Right ventricle myocardium superior (tissue), 1 donor: ENCODE data around the gene MLLT10. TPM values are rescaled to one million over a fixed set of nuclear protein-coding genes. Genes with fewer than 3 reads are reported as not detected.
A peak's percentile ranks its signal among the peaks of the same experiment; 100 is the strongest.
"Not testable (repeated sequence)": the region's sequence is repeated elsewhere in the genome, so short reads cannot be mapped to it uniquely, and the experiment has no call there.

Experiments
- ATAC-seq: fragments of 200-7000 bp; cut with Tn5 transposase; one replicate; pipeline ENCODE4 v1.9.1; 2020; ENCODE audit warnings: mild to moderate bottlenecking; ENCODE audit not compliant: poor library complexity
- DNase-seq: peaks from one replicate; pipeline ENCODE4 v3.0.0-alpha.2; 2020
- intact Hi-C: fragments of 100-400 bp; cut with DNase I; formaldehyde crosslinking; loops from one replicate; pipeline ENCODE4 v1.11.2; 2022
- total RNA-seq: library from RNA; stranded (reverse); fragmentation: NEBNext Ultra II Directional; extraction: Animal tissue kit (Norgen Biotek cat#: 25700); gene quantifications from one replicate; pipeline ENCODE4 v1.2.1, GENCODE V29; 2021
- donor health status: DM: no; HTN: yes; CAD: no; lungs with severe emphysema.

Gene MLLT10
- total RNA-seq, 1 donor from 2014 or later: 22.9 TPM

DNA sequence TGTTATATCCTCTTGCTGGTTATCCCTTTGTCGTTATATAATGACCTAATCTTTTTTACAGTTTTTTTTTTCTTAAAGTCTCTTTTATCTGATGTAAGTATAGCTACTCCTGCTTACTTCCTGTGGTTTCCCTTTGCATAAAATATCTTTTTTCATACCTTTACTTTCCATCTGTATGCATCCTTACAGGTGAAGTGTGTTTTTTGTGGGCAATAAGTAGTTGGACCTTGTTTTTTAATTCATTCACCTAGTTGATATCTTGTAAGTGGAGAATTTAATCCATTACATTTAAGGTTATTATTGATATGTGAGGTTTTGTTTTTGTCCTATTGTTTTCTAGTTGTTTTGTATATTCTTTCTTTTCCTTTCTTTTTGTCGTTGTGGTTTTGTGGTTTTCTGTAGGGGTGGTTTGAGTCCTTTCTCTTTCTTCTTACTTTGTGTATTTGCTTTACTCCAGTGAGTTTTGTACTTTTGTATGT, 168.6 kb downstream of the MLLT10 start:
- intact Hi-C loops: no loop called here
- DNase-seq: no peak
- no peak for ATAC-seq

DNA sequence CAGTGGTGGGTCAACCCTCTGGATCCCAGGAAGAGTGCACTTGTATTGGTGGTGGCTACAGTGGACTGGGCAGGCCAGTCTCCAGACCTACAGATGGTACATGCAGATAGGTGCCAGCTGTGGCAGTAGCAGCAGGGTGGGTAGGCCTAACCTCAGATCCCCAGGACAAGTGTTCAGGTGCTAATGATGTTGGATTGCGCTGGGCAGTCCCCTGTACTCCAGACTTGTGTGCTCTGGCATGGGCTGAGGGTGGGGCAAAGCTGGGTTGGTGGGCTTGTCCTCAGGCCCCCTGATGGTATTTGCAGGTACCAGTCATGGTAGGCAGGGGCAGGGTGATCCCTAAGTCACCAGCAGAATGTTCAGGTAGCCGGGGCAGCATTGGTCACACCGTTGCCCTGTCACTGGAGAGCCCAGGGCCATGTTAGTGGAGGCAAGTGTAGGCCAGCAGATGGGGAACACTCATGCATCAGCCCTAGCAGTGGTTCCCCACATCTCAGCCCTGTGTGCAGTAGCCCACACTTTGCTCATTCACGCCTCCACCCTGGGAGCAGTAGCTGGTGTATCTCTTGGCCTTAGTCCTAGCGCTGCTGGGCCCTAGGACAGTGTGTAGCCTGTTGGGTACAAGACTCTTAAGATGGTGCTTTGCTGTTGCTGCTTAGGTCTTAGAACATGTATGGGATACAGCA, 171.3 kb downstream of the MLLT10 start:
- intact Hi-C loops: no loop called here
- no peak for DNase-seq
- ATAC-seq: peak; percentile 32

DNA sequence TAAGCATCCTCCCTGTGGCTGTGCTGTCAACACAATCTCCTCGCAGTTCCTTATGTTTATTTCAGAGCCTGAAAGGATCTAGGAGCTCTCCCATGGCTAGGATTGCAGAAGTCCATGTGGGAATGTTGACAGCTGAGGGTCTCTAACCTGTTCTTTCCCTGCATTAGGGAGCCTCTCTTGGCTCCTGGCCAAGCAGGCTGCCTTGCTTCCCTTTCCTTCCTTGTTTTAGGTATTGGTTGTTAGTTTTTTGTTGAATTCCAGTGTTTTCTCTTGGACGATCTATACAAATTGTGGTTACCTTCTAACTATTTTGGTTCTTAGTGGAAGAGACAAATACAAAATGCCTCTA, 171.8 kb downstream of the MLLT10 start:
- intact Hi-C loops: no loop called here
- DNase-seq (no peak), ATAC-seq (no peak)

DNA sequence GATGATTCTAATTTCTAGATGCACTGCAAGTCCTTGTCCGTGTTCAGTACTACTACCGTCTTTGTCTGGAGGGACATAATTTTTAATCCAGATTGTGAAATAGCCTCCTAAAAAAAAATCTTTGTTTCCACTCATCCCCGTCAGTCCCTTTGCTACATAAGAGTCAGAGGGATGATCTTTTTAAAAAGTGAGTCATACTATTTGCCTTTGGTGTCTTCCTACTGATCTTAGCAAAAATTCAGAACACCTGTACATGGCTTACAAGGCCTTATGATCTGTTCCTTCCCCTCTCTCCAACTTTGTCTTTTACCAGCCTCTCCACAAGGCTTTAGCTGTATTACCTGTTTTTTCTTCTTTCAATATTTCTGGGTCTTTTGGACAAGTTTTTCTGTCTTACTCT, 173.5 kb downstream of the MLLT10 start:
- intact Hi-C loops: no loop called here
- ATAC-seq: no peak

DNA sequence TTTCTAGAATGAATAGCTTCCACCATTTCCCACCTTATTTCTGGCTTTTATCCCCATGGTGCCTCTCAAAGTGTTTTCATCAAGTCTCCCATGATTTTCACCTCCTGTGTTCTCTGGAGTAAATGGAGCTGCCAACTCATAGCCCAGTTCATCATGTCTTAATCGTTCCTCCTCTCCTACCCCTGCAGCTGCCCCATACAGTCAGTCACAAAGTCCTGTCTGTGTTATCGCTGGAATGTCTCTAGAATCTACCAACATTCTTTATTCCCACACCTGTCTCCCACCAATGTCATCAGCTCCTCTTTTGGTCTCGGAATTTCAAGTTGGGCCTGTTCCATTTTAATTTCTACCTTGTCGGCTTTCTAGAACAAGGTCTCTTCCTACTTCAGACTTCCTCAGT, 178.9 kb downstream of the MLLT10 start:
- intact Hi-C loops: no loop called here
- no peak for DNase-seq
- ATAC-seq: no peak

More for the DNA sequence above, 173.5 kb downstream of the MLLT10 start:
- DNase-seq: no peak

DNA sequence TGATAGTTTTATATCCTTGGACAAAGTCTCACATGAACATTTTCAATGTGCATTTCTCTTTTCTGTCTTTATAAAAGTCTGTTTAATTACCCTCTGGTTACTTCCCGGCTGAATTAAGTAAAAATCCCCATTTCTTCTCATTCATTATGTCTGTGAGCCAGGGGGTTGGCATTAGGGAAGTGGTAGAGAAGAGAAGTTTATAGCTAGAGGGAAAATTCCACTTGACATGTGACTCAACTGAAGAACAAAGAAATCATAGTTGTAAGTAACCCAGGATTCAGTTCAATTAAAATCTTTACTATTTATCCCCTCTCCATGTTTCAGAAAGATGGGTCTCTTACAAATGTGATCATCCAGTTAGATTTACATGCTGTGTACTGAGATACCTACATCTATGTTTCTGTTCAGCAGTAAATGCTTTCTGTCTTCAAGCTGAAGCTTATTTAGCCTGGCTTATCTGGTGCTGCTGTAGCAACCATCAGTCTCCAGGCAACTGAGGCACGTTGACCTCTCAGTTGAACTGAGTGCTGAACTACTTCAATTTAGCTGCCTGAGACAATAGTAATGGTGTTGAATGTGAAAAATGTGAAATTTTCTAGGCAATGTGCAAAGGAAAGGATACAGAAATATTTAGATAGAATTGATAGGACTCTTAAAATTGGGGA, 181.6 kb downstream of the MLLT10 start:
- peak; percentile 46 for ATAC-seq
- DNase-seq: no peak
- intact Hi-C loops: no loop called here

DNA sequence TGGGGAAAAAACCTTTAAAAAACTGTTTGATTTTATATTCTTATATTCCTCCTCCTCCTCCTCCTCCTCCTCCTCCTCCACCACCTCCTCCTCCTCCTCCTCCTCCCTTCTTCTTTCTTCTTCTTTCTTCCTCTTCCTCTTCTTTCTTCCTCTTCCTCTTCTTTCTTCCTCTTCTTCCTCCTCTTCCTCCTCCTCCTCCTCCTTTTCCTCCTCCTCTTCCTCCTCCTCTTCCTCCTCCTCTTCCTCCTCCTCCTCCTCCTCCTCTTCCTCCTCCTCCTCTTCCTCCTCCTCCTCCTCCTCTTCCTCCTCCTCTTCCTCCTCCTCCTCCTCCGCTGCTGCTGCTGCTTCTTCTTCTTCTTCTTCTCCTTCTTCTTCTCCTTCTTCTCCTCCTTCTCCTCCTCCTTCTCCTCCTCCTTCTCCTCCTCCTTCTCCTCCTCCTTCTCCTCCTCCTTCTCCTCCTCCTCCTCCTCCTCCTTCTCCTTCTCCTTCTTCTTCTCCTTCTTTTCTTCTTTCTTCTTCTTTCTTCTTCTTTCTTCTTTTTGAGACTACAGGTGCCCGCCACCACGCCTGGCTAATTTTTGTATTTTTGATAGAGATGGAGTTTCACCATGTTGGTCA, 183.5 kb downstream of the MLLT10 start:
- DNase-seq, ATAC-seq, intact Hi-C loops: not testable (repeated sequence)

DNA sequence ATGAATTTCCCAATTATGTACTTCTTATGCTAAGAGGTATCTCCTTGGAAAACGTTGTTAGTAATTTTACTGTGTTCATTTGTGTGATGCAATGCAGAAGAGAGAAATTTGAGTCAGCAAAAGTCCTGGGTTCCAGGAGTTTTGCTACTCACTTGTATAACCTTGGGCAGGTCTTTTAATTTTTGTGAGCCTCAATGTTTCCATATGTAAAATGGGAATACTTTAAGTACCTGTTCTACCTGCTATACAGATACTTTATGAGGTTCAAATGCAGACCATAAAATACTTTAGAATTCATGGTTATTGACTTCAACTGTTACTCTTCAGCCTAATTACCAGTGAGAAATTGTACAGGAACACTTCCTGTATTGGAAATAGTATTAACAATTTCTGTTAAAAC, 185.5 kb downstream of the MLLT10 start:
- no peak for DNase-seq
- no peak for ATAC-seq
- intact Hi-C loops: no loop called here

DNA sequence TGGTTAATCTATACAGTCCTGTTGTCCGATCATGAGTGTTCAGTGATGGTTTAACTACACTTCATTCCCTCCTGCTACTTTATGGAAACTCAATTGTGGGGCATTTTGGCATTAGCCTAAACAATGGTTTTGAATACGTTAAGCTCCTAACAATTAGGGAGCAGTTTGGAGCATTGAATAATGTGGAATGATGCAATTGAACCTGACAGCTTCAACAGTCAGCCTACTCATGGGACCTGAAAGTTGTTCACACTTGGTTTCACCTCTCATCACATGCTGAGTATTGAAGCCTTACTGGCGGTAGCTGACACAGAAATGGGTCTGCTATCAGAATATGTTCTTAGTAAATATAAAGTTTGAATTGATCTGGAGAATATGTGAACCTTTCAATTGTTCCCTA, 186.1 kb downstream of the MLLT10 start:
- DNase-seq (no peak), ATAC-seq (no peak)
- intact Hi-C loops: no loop called here

DNA sequence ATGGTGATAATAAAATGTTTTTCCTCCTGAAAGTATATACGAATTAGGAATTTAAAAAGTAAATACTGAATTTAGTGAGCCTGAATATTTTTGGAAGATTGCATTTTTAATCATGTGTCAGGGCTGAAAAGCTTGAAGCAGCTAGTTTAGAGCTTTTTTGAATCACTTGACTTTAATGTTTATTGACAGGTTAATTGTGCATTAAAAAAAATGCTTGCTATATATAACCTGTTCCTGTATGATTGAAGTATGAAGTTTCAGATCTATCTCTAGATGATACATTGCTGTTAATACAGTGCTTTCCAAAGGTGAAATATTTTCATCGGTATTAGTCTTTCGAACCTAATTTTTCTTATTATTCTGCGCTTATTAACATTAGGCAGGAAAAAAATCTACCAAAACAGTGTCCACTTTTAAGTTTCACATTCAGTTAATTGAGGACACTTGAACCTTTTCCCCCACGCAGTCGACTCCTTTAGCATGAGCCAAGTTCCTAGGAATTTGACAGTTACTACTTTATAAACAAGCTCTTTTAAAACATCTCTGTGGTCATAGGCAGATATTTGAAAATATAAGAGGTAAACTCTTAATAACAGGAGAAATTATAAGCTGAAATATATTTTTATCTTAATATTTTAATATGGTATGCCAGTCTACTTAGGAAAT, 187.1 kb downstream of the MLLT10 start:
- ATAC-seq (no peak), DNase-seq (no peak)
- intact Hi-C loops: no loop called here

DNA sequence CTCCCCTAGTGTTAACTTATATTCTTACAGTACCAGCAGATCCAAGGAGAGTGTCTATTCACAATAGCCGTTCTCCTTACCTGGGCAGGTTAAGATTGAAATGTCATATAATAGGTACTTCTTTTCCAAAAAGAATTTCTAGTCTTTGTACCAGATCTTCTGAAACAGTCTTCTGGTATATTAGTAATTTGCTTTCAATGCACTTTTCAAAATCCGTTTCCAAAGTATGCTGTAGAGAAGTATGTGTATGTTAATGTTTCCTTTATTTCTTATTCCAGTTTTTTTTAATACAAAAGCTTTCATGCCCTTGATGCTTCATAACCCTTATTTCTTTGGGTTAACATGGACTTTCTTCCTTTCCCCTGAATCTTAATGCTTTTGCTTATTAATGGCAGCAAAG, 188.2 kb downstream of the MLLT10 start:
- intact Hi-C loops: no loop called here
- ATAC-seq (no peak), DNase-seq (no peak)

DNA sequence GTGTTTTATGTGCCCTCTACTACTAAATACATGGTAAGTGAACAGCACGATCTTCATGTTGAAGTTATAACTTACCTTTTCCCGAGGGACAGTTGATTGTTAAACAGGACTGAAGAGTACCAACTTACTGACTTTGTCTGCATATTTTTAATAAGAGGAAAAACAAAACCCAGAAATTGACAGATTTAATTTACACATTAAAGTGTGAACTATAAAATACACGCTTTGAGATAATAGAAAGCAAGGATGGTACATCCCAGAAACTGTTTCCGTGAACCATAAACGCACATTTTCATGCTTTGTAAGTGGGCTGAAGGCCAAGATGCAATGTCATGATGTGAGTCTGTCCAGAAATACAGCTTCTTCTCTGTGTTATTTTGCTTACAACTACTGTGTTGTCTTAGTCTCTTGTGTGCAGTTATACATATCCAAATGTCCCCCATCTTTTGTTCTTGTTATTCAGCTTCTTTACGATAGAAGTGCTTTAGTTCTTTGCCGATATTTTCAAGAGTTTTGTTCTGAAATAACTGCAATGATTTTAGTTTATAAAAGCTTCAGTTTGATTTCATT, 190.1 kb downstream of the MLLT10 start:
- intact Hi-C loops: no loop called here
- DNase-seq (no peak), ATAC-seq (no peak)

DNA sequence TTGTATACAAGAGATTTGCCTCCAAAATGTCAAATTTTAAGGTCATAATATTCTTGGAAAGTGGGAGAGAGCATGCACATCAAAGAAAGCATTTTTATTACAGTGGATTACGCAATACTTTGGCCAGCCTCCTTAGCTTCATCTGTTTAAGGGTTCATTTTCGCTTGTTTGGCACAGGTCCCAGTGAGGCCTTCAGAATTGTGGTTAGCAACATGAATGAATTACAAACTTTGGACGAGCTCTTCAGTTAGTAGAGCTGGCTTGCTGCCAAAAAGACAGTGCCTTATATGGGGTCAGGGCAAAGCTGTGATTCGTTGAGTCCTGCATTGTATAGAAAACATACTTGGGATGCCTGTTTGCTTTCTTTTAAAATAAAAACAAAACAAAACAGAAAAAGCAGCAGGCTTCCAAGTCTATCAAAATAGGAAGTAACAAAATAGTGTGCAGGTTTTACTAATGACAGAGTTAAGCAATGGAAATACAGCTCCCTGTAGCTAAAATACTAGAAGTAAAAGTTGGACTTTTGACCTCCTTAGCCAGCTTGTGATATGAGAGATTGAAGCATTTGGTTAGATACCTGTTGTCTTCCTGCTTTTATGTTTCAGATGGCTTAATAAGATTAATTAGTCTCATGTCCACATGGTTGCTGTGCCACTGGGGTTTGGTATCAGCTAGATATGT, 190.8 kb downstream of the MLLT10 start:
- peak; percentile 84 for DNase-seq
- intact Hi-C loops: no loop called here
- peak; percentile 95 for ATAC-seq

DNA sequence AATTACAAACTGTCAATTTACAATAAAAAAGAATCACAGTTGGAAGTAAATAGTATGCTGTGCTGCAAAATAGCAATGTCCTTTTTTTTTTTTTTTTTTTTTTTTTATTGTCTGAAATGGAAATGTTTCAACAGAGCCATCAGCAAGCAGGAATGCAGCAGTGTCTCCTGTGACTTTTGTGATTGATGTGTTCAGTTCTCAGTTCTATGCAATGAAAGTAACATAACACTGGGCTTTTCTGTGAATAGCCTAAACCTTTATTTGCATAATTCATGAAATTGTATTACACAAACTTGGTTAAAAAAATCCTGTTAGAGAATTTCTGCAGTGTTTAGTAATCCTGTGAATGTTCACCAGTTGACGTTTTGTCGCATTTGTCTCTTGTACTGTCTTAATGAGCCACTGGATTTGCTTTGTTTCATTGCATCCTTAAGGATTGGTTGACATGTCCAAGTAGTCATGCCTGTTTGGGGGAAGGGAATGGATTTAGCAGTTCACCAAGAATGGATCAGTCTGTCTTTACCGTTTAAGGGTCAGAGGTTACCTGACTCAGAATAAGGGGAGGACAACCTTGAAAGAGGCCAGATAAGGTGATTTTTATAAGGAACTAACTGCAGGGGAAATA, 192.7 kb downstream of the MLLT10 start:
- DNase-seq (no peak), ATAC-seq (no peak)
- intact Hi-C loops: no loop called here

DNA sequence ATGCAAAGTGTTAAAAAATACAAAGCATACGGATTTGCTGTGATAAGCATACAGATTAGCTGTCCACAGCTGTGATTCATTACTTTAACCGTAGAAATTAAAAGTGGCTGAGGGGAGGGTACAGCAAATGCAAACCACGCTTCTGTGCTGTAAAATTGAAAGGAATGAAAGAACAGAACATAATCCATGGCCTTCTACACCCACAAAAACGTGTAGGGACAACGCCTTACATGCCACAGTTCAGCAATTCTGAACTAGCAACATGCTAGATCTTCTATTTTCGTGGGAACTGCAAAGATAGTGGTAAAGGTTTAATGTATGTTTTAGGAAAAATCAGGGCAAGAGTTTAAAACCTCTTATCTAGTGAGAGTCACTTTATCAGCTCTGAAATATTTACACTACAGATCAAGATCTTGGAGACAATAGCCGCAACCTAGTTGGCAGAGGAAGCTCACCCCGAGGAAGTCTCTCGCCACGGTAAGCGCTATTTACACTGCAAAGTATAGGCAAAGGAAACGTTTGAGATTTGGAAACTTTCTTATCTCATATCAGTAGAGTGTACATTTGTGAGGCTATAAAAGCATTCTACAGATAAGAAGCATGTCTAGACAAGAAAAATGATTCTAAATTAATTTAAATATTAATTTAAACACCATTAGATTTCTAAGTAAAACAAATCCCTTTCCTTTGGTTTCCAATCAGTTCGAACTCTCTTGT, 193.6 kb downstream of the MLLT10 start:
- intact Hi-C loops: no loop called here
- no peak for ATAC-seq

DNA sequence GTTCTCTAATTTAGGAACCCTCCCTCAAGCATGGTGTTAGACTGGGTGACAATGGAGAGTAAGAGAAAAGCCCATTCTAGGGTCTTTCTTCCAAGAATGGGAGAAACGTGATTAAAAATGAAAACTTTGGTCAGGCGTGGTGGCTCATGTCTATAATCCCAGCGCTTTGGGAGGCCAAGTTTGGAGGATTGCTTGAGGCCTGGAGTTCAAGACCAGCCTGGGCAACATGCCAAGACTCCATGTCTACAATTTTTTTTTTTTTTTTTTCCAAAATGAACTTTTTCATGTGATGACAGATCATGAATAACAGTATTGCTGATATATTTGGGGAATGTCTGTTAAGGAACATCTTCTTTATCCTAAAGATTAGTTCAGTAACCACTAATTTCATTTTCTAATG, 194.6 kb downstream of the MLLT10 start:
- DNase-seq: no peak
- intact Hi-C loops: no loop called here
- no peak for ATAC-seq

More for the DNA sequence above, 193.6 kb downstream of the MLLT10 start:
- DNase-seq: no peak

DNA sequence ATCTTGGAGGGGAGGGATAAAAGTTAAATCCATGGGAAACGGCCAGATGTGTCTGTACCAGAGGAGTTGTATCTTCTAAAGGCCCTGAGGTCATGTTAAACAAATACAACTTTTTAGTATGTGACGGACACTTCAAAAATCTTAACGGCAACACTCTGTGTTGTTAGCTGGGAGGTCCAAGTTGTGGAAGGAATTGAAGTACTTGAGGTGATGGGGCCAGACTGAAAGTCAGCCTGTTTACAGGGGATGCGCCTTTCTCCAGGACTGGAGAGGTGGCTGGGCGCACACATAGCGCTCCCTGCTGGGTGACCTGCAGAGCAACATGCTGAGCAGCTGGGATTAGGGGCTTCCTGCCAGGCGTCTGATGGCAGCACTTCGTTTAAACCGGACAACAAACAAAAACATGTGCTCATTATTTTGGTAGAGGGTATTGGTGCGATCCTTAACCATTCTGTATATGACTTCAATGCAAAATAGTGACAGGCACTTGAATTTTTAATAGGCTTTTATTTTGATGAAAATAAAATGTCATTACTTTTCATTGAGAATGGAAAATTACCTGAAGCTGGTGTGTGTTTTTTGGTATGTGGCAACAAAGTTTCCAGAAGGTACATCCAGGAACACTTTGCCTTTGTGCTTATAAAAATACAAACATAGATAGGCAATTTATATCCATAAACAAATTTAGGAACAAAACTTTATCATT, 198.2 kb downstream of the MLLT10 start:
- intact Hi-C loops: loop anchor here (5.0 kb wide), 2 partner anchors 235 to 455 kb away; no protein-coding TSS in a partner anchor
- DNase-seq (peak; percentile 71), ATAC-seq (peak; percentile 94)
